D721Med (cell line): ENCODE data around the gene GSTT4.

ENCODE experiments used
- DNase-seq: peaks from one replicate; pipeline ENCODE4 v3.0.0; 2011; ENCODE audit warnings: low spot score; ENCODE audit not compliant: insufficient read length
- FAIRE-seq: peaks from 2 replicates; lab custom pipeline; 2011; peaks lifted over from hg19 to GRCh38; lab: Jason Lieb, UNC
- TF ChIP-seq, protein P1 (sequence below): IDR thresholded peaks from 2 replicates; pipeline ENCODE4 v1.5.1; 2012; ENCODE audit warnings: mild to moderate bottlenecking, control low read depth; ENCODE audit not compliant: insufficient read depth; ENCODE audit errors: missing control alignments

The GSTT4 gene

DNA sequence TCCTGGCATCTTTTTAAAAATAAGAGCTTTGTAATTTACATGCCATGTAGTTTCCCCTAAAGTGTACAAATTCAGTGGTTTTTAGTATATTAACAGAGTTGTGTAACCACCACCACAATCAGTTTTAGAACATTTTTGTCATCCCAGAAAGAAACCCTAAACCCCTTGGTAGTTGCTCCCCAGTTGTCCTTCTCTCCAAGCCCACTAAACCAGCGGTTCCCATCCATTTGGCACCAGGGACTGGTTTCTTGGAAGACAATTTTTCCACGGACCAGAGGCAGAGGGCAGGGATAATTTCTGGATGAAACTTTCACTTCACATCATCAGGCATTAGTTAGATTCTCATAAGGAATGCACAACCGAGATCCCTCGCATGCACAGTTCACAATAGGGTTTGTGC lies 28.5 kb upstream of the GSTT4 start:
- FAIRE-seq = no peak
- TF ChIP-seq, protein P1, sequence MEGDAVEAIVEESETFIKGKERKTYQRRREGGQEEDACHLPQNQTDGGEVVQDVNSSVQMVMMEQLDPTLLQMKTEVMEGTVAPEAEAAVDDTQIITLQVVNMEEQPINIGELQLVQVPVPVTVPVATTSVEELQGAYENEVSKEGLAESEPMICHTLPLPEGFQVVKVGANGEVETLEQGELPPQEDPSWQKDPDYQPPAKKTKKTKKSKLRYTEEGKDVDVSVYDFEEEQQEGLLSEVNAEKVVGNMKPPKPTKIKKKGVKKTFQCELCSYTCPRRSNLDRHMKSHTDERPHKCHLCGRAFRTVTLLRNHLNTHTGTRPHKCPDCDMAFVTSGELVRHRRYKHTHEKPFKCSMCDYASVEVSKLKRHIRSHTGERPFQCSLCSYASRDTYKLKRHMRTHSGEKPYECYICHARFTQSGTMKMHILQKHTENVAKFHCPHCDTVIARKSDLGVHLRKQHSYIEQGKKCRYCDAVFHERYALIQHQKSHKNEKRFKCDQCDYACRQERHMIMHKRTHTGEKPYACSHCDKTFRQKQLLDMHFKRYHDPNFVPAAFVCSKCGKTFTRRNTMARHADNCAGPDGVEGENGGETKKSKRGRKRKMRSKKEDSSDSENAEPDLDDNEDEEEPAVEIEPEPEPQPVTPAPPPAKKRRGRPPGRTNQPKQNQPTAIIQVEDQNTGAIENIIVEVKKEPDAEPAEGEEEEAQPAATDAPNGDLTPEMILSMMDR = no peak
- no peak for DNase-seq

DNA sequence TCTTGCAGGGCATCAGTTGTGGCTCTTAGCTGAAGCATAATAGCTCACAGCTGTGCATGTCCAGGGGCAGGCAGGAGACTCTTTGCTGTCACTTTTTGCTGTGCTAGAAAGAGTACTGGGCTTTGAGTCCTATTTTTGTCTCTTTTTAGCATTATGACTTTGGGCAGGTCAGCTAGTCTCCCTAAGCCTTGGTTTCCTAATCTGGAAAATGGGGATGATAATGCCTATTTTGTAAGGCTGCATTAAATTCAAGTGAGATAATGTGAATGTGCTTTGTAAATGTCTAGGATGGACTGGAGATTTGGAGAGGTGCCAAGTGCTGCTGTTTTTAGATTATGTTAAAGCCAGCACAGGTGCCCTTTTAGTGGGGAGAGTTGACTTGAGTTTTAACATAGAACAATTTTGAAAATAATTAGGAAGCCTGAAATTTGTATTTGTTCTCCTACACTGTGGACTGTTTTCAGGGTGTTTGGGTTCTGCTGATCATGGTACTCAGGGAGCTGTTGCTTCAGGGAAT lies 25.0 kb upstream of the GSTT4 start:
- DNase-seq (no peak), FAIRE-seq (no peak)
- TF ChIP-seq, protein P1 = no peak

DNA sequence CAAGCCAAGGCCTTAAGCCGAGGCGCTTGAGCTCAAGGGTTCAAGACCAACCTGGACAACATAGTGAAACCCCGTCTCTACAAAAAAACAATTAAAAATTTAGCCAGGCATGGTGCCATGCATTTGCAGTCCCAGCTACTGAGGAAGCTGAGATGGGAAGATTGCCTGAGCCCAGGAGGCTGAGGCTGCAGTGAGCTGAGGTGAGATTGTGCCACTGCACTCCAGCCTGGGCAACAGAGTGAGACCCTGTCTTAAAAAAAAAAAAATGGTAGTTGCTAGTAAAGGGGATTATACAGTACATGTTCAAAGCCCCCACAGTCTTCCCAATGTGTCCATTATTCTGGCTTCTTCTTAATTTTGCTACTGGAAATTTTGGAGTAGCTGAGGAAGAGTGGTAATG lies 24.1 kb upstream of the GSTT4 start:
- TF ChIP-seq, protein P1 = no peak
- DNase-seq (no peak), FAIRE-seq (no peak)

DNA sequence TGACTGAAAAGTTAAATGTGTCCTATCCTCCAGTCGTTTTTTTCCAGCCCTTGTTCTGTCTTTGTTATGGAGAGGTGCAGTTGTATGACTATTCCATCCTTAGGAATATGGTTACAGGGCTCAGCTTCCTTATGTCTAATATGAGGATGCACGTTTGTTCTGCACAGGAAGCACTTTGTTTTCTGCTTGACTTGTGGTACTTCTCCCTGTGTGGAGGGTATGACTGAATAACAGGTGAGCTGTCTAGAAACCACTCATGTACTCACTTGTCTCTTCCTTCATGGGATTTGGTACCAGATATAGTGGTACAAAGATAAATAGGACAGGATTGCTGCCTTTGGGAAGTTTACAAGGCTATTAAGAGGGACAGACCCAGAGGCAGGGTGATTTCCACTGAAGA lies 23.3 kb upstream of the GSTT4 start:
- FAIRE-seq (no peak), DNase-seq (no peak)
- TF ChIP-seq, protein P1 = no peak

DNA sequence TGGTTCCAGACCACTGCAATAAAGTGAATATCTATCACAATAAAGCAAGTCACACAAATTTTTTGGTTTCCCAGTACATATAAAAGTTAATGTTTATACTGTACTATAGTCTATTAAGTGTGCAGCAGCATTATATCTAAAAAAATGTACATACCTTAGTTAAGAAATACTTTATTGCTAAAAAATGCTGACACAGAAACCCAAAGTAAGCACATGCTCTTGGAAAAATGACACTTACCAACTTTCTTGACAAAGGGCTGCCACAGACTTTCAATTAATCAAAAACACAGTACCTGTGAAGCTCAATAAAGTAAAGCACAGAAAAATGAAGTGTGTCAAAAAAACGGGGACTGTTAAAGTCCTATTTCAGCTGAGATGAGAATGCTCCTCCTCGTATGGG lies 22.7 kb upstream of the GSTT4 start:
- DNase-seq = no peak
- FAIRE-seq = no peak
- TF ChIP-seq, protein P1 = no peak

DNA sequence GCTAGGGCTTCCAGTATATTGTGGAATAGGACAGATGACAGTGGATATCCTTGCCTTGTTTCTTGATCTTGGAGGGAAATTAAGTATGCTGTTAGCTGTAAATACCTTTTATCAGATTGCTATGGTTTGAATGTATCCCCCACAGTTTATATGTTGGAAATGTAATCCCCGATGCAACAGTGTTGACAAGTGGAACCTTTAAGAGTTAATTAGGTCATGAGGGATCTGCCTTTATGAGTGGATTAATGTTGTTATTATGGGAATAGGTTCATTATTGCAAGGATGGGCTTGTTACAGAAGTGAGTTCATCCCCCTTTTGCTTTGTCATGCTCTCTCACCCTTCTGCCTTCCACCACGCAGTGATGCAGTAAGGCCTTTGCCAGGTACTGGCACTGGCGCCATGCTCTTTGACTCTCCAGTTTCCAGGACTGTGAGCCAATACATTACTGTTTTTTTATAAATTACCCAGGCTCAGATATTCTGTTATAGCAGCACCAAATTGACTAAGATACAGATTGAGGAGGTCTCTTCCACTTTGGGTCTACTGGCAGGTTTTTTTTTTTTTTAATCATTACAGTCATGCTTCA lies 22.2 kb upstream of the GSTT4 start:
- DNase-seq (no peak), FAIRE-seq (peak; percentile 48)
- TF ChIP-seq, protein P1 = no peak

DNA sequence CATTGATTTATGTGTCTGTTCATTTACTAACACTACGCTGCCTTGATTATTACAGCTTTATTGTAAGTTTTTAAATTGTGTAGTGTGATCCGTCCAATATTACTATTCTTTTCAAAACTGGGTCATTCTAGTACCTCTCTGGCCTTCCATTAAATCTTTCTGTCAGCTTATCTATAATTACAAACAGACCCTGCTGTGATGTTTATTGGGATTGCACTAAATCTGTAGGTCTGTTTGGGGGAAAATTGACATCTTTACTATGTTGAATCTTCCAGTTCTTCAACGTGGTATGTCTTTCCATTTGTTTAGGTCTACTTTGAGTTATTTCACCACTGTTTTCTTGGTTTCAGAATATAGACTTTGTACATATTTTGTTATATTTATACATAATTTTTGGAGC lies 21.5 kb upstream of the GSTT4 start:
- no peak for DNase-seq
- TF ChIP-seq, protein P1 = no peak
- no peak for FAIRE-seq
